ENCODE measurements around the gene BARX2.

Gene BARX2

DNA sequence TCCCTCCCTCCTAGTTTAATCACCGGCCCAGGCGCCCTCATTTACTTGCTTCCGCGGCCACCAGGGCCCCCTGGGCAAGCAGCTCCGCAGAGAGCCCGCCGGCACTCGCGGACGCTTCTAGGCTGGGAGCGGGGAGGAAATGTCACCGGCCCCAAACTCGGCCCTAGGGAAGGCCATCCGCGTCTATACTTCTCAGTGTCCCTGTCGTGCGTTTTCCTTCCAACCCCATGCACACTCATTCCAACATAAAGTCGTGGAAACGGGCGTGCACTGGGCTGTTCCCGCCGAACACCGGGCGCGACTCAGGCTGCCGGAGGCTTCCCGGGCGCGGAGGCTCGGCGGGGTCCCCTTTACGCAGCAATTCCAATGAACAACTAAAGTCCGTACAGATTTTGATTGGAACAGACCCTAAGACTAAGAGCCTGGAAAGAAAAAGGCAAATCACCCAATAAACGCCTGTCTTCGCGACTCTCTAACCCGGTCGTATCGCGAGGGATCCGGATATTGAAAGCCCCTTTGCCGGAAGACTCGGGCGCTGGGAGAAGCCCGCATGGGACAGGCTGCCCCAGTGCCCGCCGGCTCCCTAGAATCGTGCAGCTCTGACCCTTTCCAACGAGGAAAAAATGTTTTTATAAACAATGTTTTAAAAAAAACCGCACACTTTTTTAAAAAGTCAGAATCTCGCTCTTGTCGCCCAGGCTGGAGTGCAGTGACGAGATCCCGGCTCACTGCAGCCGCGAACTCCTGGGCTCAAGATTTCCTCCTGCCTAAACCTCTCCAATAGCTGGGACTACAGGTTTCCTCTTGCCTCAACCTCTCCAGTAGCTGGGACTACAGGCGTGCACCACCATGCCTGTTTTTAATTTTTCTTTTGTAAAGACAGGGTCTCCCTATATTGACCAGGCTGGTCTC, 1.3 kb upstream of the BARX2 start:
- no peak for DNase-seq

GRCh38 chr11:129374993-129375750, 476 bp upstream of the BARX2 start:
- no peak for DNase-seq

- no peak for DNase-seq
These were observed 1.2 kb downstream of the BARX2 start for GRCh38 chr11:129376658-129377341.

GRCh38 chr11:129377739-129378138, 2.1 kb downstream of the BARX2 start:
- DNase-seq = no peak

DNA sequence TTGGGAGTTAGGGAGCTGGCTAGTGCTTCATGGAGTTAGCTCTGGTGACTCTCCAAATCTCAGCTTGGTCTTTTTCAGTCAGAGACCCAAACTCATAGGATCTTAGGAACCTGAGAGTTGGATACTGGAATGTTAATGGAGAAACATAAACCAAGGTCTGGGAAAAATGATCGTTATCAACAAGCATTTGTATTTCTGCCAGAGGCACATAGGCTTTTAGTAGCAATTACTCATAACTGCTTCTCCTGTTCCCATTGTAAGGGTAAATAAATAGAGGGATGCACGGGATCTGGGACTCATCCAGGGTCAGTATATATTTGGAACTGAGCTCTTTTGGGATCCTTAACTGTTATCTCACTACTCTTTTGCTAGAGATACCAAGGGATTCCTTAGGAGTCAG, 4.8 kb downstream of the BARX2 start:
- DNase-seq = no peak

DNA sequence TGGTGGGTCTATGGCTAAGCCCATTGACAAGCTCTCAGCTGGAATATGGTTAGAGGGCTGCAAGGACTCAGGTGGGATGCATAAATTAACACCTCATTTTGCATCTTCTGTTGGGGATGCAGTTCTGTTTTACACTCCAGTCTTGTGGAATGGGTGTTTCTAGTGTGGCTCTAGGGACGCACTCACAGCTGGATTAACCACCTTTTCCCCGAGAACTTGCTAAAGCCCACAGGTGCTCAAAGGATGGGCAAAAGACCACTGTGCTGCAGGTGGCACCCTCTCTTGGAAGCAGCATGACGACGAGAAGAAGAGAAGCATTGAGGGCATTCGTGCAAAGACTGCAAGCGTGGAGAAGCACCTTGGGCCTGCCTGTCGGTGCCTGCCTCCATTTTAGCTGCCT, 6.9 kb downstream of the BARX2 start:
- no peak for DNase-seq

- DNase-seq = no peak
These were observed 7.4 kb downstream of the BARX2 start for GRCh38 chr11:129383060-129383459.

GRCh38 chr11:129383502-129383901, 7.9 kb downstream of the BARX2 start:
- DNase-seq = no peak

GRCh38 chr11:129384415-129384814, 8.8 kb downstream of the BARX2 start:
- DNase-seq = no peak

- DNase-seq = no peak
These were observed 10.2 kb downstream of the BARX2 start for GRCh38 chr11:129385801-129386200.

DNA sequence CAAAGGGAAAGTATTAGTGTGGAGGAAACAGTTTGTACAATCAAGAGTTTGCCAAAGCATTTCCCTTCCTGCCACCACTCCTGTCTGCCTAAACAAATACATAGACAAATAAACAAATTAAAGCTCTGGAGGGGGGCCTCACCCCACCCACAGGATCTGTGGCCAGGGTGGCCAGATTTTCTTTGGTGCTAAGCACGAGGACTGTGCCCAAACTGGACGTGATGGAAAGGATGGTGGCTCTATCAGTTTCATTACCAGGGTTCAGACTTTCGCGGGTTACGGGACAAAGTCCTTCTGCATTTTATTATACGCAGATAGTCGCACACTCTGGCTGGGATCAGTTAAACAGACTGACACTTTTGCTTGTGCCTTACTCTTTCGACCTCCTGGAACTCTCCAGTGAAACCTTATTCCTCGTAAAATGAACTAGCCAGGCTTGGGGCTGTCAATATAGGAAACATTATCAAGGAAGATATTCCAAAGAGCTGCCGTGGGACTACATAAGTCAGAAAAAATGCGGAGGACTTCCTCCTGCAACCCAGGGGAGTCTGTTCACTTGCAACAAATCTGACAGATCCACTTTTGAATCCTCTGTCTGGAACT, 11.2 kb downstream of the BARX2 start:
- DNase-seq = no peak

- no peak for DNase-seq
These were observed 11.8 kb downstream of the BARX2 start for GRCh38 chr11:129387434-129387833.

DNA sequence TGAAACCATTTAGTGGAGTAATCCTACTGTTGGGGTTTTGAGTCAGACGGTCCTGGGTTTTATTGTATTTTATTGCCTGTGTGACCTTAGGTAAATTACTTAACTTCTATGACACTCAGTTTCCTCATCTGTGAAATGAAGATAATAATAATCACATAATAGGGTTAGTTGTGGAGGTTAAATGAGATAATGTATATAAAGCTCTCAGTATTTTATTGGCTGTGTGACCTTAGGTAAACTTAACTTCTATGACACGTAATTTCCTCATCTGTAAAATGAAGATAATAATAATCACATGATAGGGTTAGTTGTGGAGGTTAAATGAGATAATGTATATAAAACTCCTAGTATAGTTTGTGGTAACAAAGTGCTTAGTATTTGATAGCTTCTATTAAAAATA, 13.2 kb downstream of the BARX2 start:
- no peak for DNase-seq

GRCh38 chr11:129390303-129390821, 14.7 kb downstream of the BARX2 start:
- no peak for DNase-seq

DNA sequence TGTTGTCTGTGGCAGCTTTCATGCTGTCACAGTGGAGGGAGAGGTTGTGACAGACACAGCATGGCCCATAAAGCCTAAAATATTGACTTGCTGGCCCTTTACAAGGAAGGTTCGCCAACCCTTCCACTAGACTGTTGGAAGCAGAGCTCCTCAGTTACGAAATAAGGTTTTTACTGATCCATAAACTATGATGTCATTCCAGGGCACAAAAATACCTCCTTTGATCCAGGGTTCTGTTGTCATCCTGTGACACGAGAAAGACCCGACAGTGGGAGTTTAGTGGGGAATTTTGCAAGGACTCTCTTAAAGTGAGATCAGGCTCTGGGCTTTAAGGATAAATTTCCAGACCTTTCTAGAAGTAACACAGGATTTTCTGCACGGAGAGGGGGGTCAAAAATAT, 15.7 kb downstream of the BARX2 start:
- DNase-seq = no peak

- DNase-seq = no peak
These were observed 16.2 kb downstream of the BARX2 start for GRCh38 chr11:129391821-129392220.

DNA sequence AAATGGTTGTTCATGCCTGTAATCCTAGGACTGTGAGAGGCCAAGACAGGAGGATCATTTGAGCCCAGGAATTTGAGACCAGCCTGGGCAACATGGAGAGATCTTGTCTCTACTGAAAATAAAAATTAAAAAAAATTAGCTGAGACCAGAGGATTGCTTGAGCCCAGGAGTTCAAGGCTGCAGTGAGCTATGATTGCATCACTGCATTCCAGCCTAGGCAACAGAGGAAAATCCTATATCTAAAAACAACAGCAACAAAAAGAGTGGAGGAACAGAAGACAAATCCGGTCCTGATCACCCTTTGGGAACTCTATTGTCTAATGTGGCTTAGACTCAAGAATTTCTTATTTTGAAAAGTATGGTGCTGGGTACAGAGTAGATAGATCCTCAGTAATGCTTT, 17.3 kb downstream of the BARX2 start:
- no peak for DNase-seq

DNA sequence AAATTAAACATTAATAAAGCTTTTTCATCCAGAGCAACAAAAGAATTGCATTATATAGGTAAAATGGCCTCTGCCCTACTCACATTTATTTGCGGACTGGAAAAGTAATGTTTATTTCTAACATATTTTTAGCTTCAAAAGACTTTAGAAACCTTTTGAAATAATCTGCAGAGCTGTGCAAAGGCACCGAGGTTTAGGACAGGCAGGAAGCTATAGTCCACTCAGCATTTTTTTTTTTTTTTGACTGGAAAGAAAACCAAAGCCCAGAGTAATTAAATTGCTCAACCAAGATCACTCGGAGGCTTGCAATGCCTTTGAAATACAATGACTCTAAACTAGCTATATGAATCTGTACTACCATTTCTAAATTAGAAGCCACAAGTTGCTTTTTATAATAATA, 19.1 kb downstream of the BARX2 start:
- no peak for DNase-seq

- no peak for DNase-seq
These were observed 19.8 kb downstream of the BARX2 start for GRCh38 chr11:129395432-129395831.

GRCh38 chr11:129395883-129396282, 20.2 kb downstream of the BARX2 start:
- no peak for DNase-seq

- DNase-seq = no peak
These were observed 20.8 kb downstream of the BARX2 start for GRCh38 chr11:129396454-129396853.

GRCh38 chr11:129402206-129403171, 26.8 kb downstream of the BARX2 start:
- no peak for DNase-seq

Measured in NCI-H2171 (cell line).